ENCODE measurements around the gene PRKG2. TPM values are rescaled to one million over a fixed set of nuclear protein-coding genes. Genes with fewer than 3 reads are reported as not detected.

The PRKG2 gene
- total RNA-seq, 2 experiments from 2014 or later: 1.0 to 1.1 TPM

- no peaks in the 10 kb centered on the region for H3K9me3 ChIP-seq (ENCODE audit: low read length)
- CTCF ChIA-PET (ENCODE audit: unreplicated experiment): no interaction called here
- no peaks in the 10 kb centered on the region for H3K9me2 ChIP-seq (ENCODE audit: insufficient read depth, low read length)
- BruUV-seq (replicated peaks): no TSS peak
- H3K79me2 ChIP-seq (ENCODE audit: insufficient read depth, low read depth, low read length): no peaks in the 10 kb centered on the region
- H3K27ac ChIP-seq (ENCODE audit: low read depth, low read length, poor library complexity, severe bottlenecking): no peak overlapping the region
- DNase-seq (ENCODE audit: low spot score): no peak
- no peaks in the 10 kb centered on the region for H4K20me1 ChIP-seq (ENCODE audit: insufficient read depth, low read length)
- TF ChIP-seq CTCF (conservative IDR thresholded peaks at IDR 0.05; ENCODE audit: low read length): no peak
- TF ChIP-seq EZH2phosphoT487 (IDR thresholded peaks at IDR 0.05; ENCODE audit: borderline replicate concordance, low read depth, low read length): no peak
- no peak overlapping the region for H3K4me2 ChIP-seq (ENCODE audit: low read length)
- intact Hi-C loops (cut with micrococcal nuclease; ENCODE audit: unreplicated experiment): no loop called here
- POLR2A ChIA-PET: no interaction called here
- no peaks in the 10 kb centered on the region for H3K36me3 ChIP-seq (ENCODE audit: insufficient read depth, low read length)
- H3K4me1 ChIP-seq (ENCODE audit: insufficient read depth, low read length, poor library complexity, severe bottlenecking): no peaks in the 10 kb centered on the region
- H3K4me3 ChIP-seq (ENCODE audit: low read depth, low read length, poor library complexity, severe bottlenecking): no peak overlapping the region
- no peak overlapping the region for H2AFZ ChIP-seq (ENCODE audit: low read length)
These were observed 98.5 kb downstream of the PRKG2 start for GRCh38 chr4:81116566-81116965.

- Histone ChIP-seq H4K20me1 (ENCODE audit: insufficient read depth, low read length) (no peaks in the 10 kb centered on the region), H3K9me2 (ENCODE audit: insufficient read depth, low read length) (no peaks in the 10 kb centered on the region), H2AFZ (ENCODE audit: low read length) (no peak overlapping the region), H3K4me2 (ENCODE audit: low read length) (no peak overlapping the region), H3K79me2 (ENCODE audit: insufficient read depth, low read depth, low read length) (no peaks in the 10 kb centered on the region), H3K9me3 (ENCODE audit: low read length) (no peaks in the 10 kb centered on the region), H3K36me3 (ENCODE audit: insufficient read depth, low read length) (no peaks in the 10 kb centered on the region), H3K27ac (ENCODE audit: low read depth, low read length, poor library complexity, severe bottlenecking) (no peak overlapping the region), H3K4me1 (ENCODE audit: insufficient read depth, low read length, poor library complexity, severe bottlenecking) (no peaks in the 10 kb centered on the region), H3K4me3 (ENCODE audit: low read depth, low read length, poor library complexity, severe bottlenecking) (no peak overlapping the region)
- BruUV-seq (replicated peaks): no TSS peak
- ChIA-PET CTCF (ENCODE audit: unreplicated experiment) (no interaction called here), POLR2A (interaction anchor here (0.9 kb wide), 1 partner anchor 281 kb away, joined by 3 read pairs; no protein-coding TSS in a partner anchor)
- intact Hi-C loops (cut with micrococcal nuclease; ENCODE audit: unreplicated experiment): no loop called here
- DNase-seq (ENCODE audit: low spot score): no peak
- TF ChIP-seq EZH2phosphoT487 (IDR thresholded peaks at IDR 0.05; ENCODE audit: borderline replicate concordance, low read depth, low read length) (no peak), CTCF (conservative IDR thresholded peaks at IDR 0.05; ENCODE audit: low read length) (no peak)
These were observed 102.0 kb downstream of the PRKG2 start for GRCh38 chr4:81113024-81113423.

GRCh38 chr4:81109356-81109755, 105.7 kb downstream of the PRKG2 start:
- H3K9me2 ChIP-seq (ENCODE audit: insufficient read depth, low read length): no peaks in the 10 kb centered on the region
- POLR2A ChIA-PET: no interaction called here
- H3K9me3 ChIP-seq (ENCODE audit: low read length): no peaks in the 10 kb centered on the region
- no peak for DNase-seq (ENCODE audit: low spot score)
- H4K20me1 ChIP-seq (ENCODE audit: insufficient read depth, low read length): no peaks in the 10 kb centered on the region
- H3K4me3 ChIP-seq (ENCODE audit: low read depth, low read length, poor library complexity, severe bottlenecking): no peak overlapping the region
- H3K36me3 ChIP-seq (ENCODE audit: insufficient read depth, low read length): no peaks in the 10 kb centered on the region
- H3K4me1 ChIP-seq (ENCODE audit: insufficient read depth, low read length, poor library complexity, severe bottlenecking): no peaks in the 10 kb centered on the region
- TF ChIP-seq CTCF (conservative IDR thresholded peaks at IDR 0.05; ENCODE audit: low read length) (no peak), EZH2phosphoT487 (IDR thresholded peaks at IDR 0.05; ENCODE audit: borderline replicate concordance, low read depth, low read length) (no peak)
- no peak overlapping the region for H2AFZ ChIP-seq (ENCODE audit: low read length)
- CTCF ChIA-PET (ENCODE audit: unreplicated experiment): no interaction called here
- intact Hi-C loops (cut with micrococcal nuclease; ENCODE audit: unreplicated experiment): no loop called here
- no TSS peak for BruUV-seq (replicated peaks)
- H3K79me2 ChIP-seq (ENCODE audit: insufficient read depth, low read depth, low read length): no peaks in the 10 kb centered on the region
- no peak overlapping the region for H3K27ac ChIP-seq (ENCODE audit: low read depth, low read length, poor library complexity, severe bottlenecking)
- no peak overlapping the region for H3K4me2 ChIP-seq (ENCODE audit: low read length)

All from OCI-LY7 (cell line).